GM19397 (cell line): ENCODE measurements around the gene MPHOSPH6.
"Not testable (repeated sequence)": the region's sequence is repeated elsewhere in the genome, so short reads cannot be mapped to it uniquely, and the experiment has no call there.

Experiments used
- ATAC-seq: cut with Tn5 transposase; IDR thresholded peaks from one replicate; pipeline ENCODE4 v1.9.1; 2021; ENCODE audit warnings: mild to moderate bottlenecking, moderate library complexity; ENCODE audit not compliant: unreplicated experiment

MPHOSPH6 gene

GRCh38 chr16:82176204-82176603, 6.2 kb upstream of the MPHOSPH6 start:
- ATAC-seq, result no peak

GRCh38 chr16:82175627-82176026, 5.6 kb upstream of the MPHOSPH6 start:
- no peak for ATAC-seq

- ATAC-seq, result no peak
Observed at GRCh38 chr16:82167670-82168069, 2.4 kb downstream of the MPHOSPH6 start.

DNA sequence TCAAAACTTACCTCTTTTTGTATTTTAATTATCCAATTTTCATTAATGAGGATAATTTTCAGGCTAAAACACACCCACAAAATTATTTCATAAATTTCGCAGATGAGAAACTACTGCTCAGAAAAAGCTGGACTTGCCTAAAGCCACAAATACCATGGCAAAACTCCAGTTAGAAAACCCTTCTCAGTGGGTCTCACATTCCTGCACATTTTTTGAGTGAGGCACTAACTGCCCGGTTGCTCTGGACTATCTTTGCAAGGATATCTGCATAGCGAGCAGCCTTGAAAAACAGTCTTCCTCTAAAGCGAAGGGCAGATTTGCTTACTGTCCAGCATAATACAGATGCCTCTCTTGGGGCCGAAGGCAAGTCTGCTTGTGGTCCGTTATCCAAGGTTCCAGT, 9.8 kb downstream of the MPHOSPH6 start:
- ATAC-seq, result no peak

DNA sequence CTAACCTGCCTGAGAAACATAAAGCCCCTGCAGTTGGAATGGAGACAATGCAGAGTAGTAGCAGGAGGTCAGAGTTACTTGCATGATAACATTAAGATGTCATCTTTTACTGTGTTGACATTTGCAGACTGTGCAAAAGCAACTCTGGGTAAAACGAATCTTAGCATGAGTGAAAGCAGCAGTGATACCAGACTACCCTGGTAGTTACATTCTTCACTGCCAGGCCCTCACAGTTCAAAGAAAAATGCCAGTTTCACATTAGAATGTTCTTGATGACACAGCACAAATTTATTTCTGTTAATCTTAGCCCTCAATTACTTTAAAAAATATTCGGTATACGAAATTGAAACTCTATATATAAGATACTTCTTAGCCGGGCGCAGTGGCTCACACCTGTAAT, 12.2 kb downstream of the MPHOSPH6 start:
- no peak for ATAC-seq

GRCh38 chr16:82157534-82157812, 12.6 kb downstream of the MPHOSPH6 start:
- ATAC-seq, result no peak

- ATAC-seq, result no peak
Observed at GRCh38 chr16:82156761-82157533, 13.1 kb downstream of the MPHOSPH6 start.

GRCh38 chr16:82152641-82153112, 17.3 kb downstream of the MPHOSPH6 start:
- no peak for ATAC-seq

- ATAC-seq, result no peak
Observed at GRCh38 chr16:82152196-82152595, 17.8 kb downstream of the MPHOSPH6 start.

DNA sequence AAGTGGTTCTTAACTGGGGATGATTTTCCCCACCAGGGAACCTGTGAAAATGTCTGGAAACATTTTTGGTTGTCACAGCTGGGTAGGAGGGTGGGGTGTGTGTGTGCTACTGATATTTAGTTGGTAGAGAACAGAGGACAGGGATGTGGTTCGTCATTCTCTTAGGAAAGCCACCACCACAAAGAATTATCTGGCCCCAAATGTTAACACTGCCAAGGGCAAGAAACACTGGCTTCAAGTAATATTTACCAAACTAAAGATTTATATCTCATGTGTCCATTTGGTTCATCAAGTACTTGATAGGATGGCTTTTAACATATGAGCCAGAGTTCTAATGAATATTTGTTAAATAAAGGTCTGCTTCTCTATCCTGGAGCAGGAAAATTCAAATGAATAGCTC, 19.5 kb downstream of the MPHOSPH6 start:
- ATAC-seq, result no peak

GRCh38 chr16:82149536-82149935, 20.5 kb downstream of the MPHOSPH6 start:
- ATAC-seq, result no peak

- no peak for ATAC-seq
Observed at GRCh38 chr16:82147546-82147945, 22.5 kb downstream of the MPHOSPH6 start.

DNA sequence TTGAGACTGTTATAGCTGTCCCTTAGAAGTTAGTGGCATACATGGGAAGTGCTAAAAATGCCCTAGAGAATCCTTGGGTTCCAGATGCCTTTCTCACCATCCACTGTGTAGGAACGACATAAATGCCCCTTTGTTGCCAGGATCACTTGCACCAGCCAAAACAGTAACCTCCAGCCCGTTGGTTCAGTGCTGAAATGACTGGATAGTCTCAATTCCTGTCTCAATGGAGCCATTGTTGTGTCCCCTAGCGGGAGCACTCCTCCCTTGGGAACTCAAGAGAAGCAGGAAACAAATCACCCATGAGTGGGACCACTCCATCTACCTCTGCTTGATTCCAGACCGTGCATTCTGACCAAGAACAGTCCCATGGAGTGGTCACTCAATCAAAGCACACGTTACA, 23.1 kb downstream of the MPHOSPH6 start:
- ATAC-seq, result no peak

GRCh38 chr16:82146556-82146955, 23.5 kb downstream of the MPHOSPH6 start:
- no peak for ATAC-seq

- ATAC-seq, result not testable (repeated sequence)
Observed at GRCh38 chr16:82139286-82139571, 30.8 kb downstream of the MPHOSPH6 start.

GRCh38 chr16:82138478-82139285, 31.3 kb downstream of the MPHOSPH6 start:
- ATAC-seq, result no peak

- no peak for ATAC-seq
Observed at GRCh38 chr16:82137822-82138167, 32.2 kb downstream of the MPHOSPH6 start.

DNA sequence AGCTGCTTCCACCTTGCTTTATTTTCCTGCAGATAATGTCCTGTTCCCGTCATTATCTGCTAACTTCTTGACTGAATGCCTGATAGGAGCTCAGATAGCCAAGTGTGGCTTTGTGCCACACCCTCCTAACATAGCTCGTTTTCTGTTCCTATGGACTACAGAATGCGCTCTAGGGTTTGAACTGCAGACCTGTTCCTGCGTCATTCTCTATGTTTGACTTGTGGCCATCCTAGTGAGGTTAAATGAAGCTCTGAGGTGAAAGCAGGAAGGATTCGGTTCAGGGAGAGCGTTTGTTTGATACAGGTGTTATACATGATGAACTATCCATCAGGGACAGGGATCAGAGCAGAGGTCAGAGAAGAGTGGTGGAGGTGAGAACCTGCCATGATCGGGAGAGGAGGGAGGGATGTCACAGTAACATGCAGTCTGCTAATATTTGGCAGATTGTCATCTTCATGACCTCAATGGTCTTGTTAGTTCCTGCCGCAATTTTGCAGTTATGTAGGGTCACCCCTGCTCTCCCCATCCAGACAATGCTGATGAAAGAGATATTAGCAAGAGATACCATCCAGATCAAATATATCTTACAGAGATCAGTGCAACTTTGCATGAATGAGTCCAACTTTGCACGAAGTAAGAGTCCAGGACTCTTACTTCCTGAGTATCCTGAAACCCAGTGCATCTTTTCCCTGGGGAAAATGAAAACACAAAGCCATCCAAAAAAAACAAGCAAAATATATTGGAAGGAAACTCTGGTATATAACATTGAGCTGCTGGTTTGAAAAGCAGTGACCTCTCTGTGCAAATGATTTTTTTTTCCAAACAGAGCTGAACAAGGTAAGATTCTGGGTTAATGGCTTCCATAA, 32.8 kb downstream of the MPHOSPH6 start:
- no peak for ATAC-seq

GRCh38 chr16:82135844-82136243, 34.2 kb downstream of the MPHOSPH6 start:
- no peak for ATAC-seq

DNA sequence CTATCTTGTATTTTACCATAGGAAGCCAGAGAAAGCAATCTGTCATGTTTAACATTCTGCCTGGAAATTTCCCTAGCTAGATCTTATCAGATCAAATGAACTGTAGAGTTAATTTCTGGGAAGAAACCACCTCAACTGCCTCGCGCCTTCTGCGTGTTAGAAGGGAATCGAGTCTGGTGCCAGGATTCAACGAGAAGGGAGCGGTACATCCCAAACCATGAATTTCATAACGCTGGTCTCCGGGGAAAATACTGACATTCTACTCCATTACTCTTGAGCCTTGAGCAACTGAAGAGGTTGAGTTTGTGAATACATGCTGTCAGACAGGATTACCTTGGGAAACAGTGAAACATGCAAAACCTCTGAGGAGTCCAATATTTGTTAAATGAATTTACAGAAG, 35.2 kb downstream of the MPHOSPH6 start:
- no peak for ATAC-seq

GRCh38 chr16:82133798-82134197, 36.2 kb downstream of the MPHOSPH6 start:
- ATAC-seq, result no peak

GRCh38 chr16:82129881-82130280, 40.1 kb downstream of the MPHOSPH6 start:
- ATAC-seq, result no peak
